KMS-11 (cell line): ENCODE results near the gene SLC7A6.

Source experiments
- H2AFZ ChIP-seq: fragments of 200-600 bp; sonication (generic); 2 replicates; pipeline ENCODE4 v1.6.1; 2016; ENCODE audit warnings: antibody characterized with exemption, mixed run types, low read depth
- H3K27ac ChIP-seq: fragments of 200-600 bp; sonication (generic); 2 replicates; pipeline ENCODE4 v1.6.1; 2016; ENCODE audit warnings: mild to moderate bottlenecking, mixed run types
- H3K27me3 ChIP-seq: fragments of 200-600 bp; sonication (generic); 2 replicates; pipeline ENCODE4 v1.6.1; 2017; ENCODE audit warnings: mild to moderate bottlenecking, low read depth, mixed run types, moderate library complexity; ENCODE audit not compliant: insufficient read depth
- H3K36me3 ChIP-seq: fragments of 200-600 bp; sonication (generic); 2 replicates; pipeline ENCODE4 v1.6.1; 2017; ENCODE audit warnings: mild to moderate bottlenecking, mixed run types; ENCODE audit not compliant: insufficient read depth
- H3K4me1 ChIP-seq: fragments of 200-600 bp; sonication (generic); 2 replicates; pipeline ENCODE4 v1.6.1; 2016; ENCODE audit warnings: mild to moderate bottlenecking, low read depth, mixed run types; ENCODE audit not compliant: poor library complexity, severe bottlenecking
- H3K4me2 ChIP-seq: fragments of 200-600 bp; sonication (generic); 2 replicates; pipeline ENCODE4 v1.7.0; 2016; ENCODE audit warnings: mild to moderate bottlenecking, mixed run types
- H3K4me3 ChIP-seq: fragments of 200-600 bp; sonication (generic); IDR thresholded peaks from 2 replicates; pipeline ENCODE4 v1.6.1; 2017; ENCODE audit warnings: low read depth, low read length, mixed read lengths; ENCODE audit not compliant: insufficient read depth
- H3K79me2 ChIP-seq: fragments of 200-600 bp; sonication (generic); 2 replicates; pipeline ENCODE4 v1.6.1; 2016; ENCODE audit warnings: low read depth, mixed run types; ENCODE audit not compliant: insufficient read depth
- H3K9ac ChIP-seq: fragments of 200-600 bp; sonication (generic); 2 replicates; pipeline ENCODE4 v1.6.1; 2016; ENCODE audit warnings: mild to moderate bottlenecking, mixed run types
- H4K20me1 ChIP-seq: fragments of 200-600 bp; sonication (generic); 2 replicates; pipeline ENCODE4 v1.6.1; 2016; ENCODE audit warnings: mild to moderate bottlenecking, mixed run types; ENCODE audit not compliant: insufficient read depth
- CTCF ChIP-seq: fragments of 200-600 bp; sonication (generic); conservative IDR thresholded peaks from 2 replicates; pipeline ENCODE4 v1.6.1; 2017; ENCODE audit warnings: low read depth, mild to moderate bottlenecking, antibody characterized with exemption, low read length, moderate library complexity, mixed read lengths

SLC7A6 gene

DNA sequence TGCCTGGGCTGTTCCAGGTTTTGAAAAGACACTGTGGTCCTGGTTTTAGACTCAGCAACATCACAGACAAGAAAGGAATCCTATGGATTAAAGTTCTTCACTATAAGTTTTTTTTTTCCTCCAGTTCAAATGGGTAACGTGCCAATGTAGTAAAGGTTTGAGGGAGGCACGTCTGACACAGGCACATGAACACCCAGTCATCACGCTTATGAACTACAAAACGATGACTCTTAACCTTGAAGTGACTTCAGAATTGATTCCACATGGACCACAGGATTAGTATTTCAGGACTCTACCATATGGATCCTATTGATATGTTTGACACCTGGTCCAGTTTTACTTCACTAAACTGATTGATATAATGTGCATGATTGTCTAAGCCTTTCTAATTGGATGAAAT lies 48.8 kb downstream of the SLC7A6 start:
- H3K9ac ChIP-seq, result no peak overlapping the region
- no peak overlapping the region for H3K27ac ChIP-seq
- peaks cover 2% of the 10 kb centered on the region; the same call in 1 of the 2 replicates for H3K36me3 ChIP-seq
- no peak overlapping the region for H3K4me3 ChIP-seq
- no peak overlapping the region for H3K4me2 ChIP-seq
- no peaks in the 10 kb centered on the region for H3K27me3 ChIP-seq
- H3K79me2 ChIP-seq, result peaks cover 61% of the 10 kb centered on the region
- H2AFZ ChIP-seq, result no peak overlapping the region
- TF ChIP-seq CTCF, result no peak
- no peaks in the 10 kb centered on the region for H4K20me1 ChIP-seq
- H3K4me1 ChIP-seq, result peaks cover 37% of the 10 kb centered on the region

DNA sequence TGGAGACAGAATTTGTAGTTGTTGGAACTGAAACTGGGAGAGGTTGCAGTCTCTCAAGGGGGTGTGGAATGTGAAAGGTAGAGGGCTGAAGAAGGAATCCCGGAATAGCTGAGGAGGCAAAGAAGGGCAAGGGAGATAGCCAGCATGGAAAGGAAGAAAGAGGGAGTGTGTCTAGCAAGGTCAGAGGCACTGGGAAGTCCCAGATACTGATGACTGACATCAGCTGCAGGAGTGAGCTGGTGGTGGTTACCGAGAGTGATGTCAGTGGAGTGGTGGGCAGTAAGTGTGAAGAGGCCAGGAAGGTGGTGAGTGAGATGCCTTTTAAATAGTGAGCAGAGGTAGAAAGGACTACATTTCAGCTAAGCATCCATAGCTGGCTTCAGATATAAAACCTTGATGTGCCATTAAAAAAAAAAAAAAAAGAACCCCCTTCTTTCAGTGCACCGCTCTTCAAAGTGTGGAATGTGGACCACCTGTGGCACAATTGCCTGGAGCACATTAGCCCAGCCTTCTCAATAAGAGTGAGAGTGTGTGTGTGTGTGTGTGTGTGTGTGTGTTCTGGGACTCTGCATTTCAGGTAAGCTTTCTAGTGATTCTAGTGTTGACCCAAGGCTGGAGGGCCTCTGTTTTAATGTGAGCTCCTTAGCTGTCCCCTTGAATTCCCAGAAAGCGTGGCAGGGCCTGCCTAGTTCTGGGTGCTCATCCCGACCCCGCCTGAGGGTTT lies 55.0 kb downstream of the SLC7A6 start:
- H2AFZ ChIP-seq, result no peak overlapping the region
- peaks cover 32% of the 10 kb centered on the region for H3K4me1 ChIP-seq
- H3K9ac ChIP-seq, result no peak overlapping the region
- H4K20me1 ChIP-seq, result no peaks in the 10 kb centered on the region
- H3K27me3 ChIP-seq, result no peaks in the 10 kb centered on the region
- no peaks in the 10 kb centered on the region for H3K36me3 ChIP-seq
- H3K4me3 ChIP-seq, result no peak overlapping the region
- peak overlapping the region; percentile 18; the same call in 1 of the 2 replicates for H3K4me2 ChIP-seq
- peaks cover 13% of the 10 kb centered on the region; the same call in 1 of the 2 replicates for H3K79me2 ChIP-seq
- TF ChIP-seq CTCF, result no peak
- no peak overlapping the region; the same call in 1 of the 2 replicates for H3K27ac ChIP-seq

- H3K36me3 ChIP-seq, result no peaks in the 10 kb centered on the region
- H2AFZ ChIP-seq, result no peak overlapping the region
- no peak for TF ChIP-seq CTCF
- no peaks in the 10 kb centered on the region for H4K20me1 ChIP-seq
- no peaks in the 10 kb centered on the region for H3K27me3 ChIP-seq
- no peak overlapping the region for H3K4me3 ChIP-seq
- no peak overlapping the region for H3K4me2 ChIP-seq
- no peak overlapping the region for H3K9ac ChIP-seq
- no peaks in the 10 kb centered on the region for H3K79me2 ChIP-seq
- no peak overlapping the region for H3K27ac ChIP-seq
- H3K4me1 ChIP-seq, result peaks cover 52% of the 10 kb centered on the region
Observed at GRCh38 chr16:68324336-68324735, 60.0 kb downstream of the SLC7A6 start.

GRCh38 chr16:68324780-68325357 lies 60.5 kb downstream of the SLC7A6 start:
- no peaks in the 10 kb centered on the region for H4K20me1 ChIP-seq
- H3K4me1 ChIP-seq, result peaks cover 50% of the 10 kb centered on the region
- H3K27ac ChIP-seq, result no peak overlapping the region
- H3K27me3 ChIP-seq, result no peaks in the 10 kb centered on the region
- H3K36me3 ChIP-seq, result no peaks in the 10 kb centered on the region
- no peak overlapping the region for H2AFZ ChIP-seq
- H3K4me3 ChIP-seq, result no peak overlapping the region
- no peak for TF ChIP-seq CTCF
- H3K79me2 ChIP-seq, result no peaks in the 10 kb centered on the region
- no peak overlapping the region for H3K9ac ChIP-seq
- no peak overlapping the region for H3K4me2 ChIP-seq
